Upper lobe of left lung (tissue), 4 donors: ENCODE data around the gene PDRG1.
"Not testable (repeated sequence)": the region's sequence is repeated elsewhere in the genome, so short reads cannot be mapped to it uniquely, and the experiment has no call there.

Source experiments
- EP300 ChIP-seq, 4 donors: sonication (generic); formaldehyde crosslinking; IDR thresholded peaks; one replicate each; pipeline ENCODE4 v1.5.1; 2017; ENCODE audit warnings: antibody characterized with exemption in 4 of 4, control low read depth in 2 of 4
- POLR2A ChIP-seq, 4 donors: fragments of 450-650 bp; IDR thresholded peaks; one replicate each; pipeline ENCODE4 v1.5.1; 2016 to 2017; ENCODE audit warnings: antibody characterized with exemption in 4 of 4, mild to moderate bottlenecking in 2 of 4
- POLR2AphosphoS5 ChIP-seq, 2 donors: sonication (generic); formaldehyde crosslinking; IDR thresholded peaks; one replicate each; pipeline ENCODE4 v1.5.1; 2017; ENCODE audit warnings: antibody characterized with exemption in 2 of 2
- TF ChIP-seq, protein P1 (sequence below), 6 experiments: fragments of 450-650 bp in 4 of 6; fragments of 200-600 bp in 2 of 6; sonication (generic) in 2 of 6; IDR thresholded peaks; one replicate each; pipeline ENCODE4 v1.5.1; 2016 to 2019; ENCODE audit warnings: antibody characterized with exemption in 6 of 6

GRCh38 chr20:31929631-31930030 lies 22.2 kb downstream of the PDRG1 start:
- not testable (repeated sequence) for TF ChIP-seq POLR2AphosphoS5, POLR2A, EP300 (IDR thresholded peaks at IDR 0.05)
- TF ChIP-seq, protein P1, sequence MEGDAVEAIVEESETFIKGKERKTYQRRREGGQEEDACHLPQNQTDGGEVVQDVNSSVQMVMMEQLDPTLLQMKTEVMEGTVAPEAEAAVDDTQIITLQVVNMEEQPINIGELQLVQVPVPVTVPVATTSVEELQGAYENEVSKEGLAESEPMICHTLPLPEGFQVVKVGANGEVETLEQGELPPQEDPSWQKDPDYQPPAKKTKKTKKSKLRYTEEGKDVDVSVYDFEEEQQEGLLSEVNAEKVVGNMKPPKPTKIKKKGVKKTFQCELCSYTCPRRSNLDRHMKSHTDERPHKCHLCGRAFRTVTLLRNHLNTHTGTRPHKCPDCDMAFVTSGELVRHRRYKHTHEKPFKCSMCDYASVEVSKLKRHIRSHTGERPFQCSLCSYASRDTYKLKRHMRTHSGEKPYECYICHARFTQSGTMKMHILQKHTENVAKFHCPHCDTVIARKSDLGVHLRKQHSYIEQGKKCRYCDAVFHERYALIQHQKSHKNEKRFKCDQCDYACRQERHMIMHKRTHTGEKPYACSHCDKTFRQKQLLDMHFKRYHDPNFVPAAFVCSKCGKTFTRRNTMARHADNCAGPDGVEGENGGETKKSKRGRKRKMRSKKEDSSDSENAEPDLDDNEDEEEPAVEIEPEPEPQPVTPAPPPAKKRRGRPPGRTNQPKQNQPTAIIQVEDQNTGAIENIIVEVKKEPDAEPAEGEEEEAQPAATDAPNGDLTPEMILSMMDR (IDR thresholded peaks at IDR 0.05), result not testable (repeated sequence)
